Suppressor macrophage treated with lipopolysaccharide for 4 hours (primary cell): ENCODE measurements around the gene TRIB2.

Source experiments
- DNase-seq: peaks from one replicate; pipeline ENCODE4 v3.0.0-alpha.2; 2020

The TRIB2 gene

DNA sequence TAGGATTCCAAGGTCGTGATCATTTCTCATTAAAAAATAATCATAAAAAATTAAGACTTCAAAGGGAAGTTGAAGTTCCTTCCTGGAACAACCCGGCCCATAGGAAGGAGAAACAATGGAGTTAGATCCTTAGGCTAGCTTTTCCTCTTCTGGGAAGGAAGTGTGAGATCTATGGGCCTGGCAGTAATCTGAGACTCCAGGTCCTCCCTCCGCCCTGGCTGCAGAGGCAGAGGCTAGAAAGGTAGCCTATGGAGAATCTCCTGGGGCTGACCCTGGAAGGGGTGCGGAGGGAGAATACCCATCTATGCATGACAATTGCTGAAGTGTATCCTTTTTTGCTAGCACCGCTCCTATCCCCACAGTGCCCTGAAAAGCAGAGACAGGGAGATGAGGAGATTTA is 37.9 kb downstream of the TRIB2 start:
- DNase-seq, result no peak

DNA sequence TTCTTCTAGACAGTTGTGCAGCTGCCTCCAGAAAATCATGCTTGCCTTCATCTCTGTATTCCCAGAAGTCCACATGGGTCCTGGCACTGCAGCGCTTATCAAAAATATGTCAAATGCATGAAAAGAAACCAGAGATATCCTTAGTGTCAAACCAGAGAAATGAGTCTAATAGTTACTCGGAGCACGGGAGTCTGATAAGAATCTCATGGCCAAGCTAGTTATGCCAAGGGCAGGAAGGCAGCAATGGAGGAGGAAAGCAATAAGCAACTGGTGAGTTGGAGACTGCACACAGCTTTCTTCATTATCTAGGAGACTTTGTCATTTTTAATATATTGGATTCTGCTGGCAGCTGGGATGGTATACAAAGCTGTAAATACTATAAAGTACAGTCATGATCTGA is 38.6 kb downstream of the TRIB2 start:
- no peak for DNase-seq

DNA sequence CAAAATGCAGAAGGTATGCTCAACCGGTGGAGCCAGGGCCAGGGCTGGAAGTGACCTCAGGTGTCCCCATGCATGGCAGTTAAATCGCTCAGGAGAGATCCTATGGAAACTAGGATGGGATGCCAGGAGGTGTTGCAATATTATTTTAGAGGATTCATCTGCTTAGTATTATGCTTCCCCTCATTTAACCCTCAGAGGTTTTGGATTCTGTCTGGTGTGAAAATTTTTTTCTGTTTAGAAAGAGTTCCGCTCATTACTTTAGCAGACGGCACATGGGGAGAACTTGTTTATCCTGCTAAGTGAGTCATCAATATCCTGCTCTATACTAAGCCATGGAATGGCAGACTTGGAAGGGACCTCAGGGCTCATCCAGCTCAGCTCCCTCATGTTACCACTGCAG is 42.5 kb downstream of the TRIB2 start:
- no peak for DNase-seq

DNA sequence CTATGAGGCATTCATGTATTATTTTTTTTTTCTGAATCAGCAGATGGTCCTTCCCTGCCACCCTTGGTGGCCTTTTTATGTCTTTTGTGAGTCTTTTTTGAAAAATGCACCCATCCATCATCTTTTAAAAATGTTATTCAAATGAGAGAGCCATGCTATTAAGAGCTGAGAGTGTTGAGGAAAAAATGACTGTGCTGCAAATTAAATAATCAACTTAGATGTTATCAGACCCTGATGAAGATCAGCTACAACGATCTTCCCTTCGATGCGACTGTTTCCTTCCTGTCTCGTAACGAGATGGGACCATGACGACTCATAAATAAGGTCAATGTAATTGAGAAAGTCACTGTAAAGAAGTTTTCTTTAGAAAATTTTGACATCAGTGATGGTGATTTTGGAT is 44.4 kb downstream of the TRIB2 start:
- no peak for DNase-seq

DNA sequence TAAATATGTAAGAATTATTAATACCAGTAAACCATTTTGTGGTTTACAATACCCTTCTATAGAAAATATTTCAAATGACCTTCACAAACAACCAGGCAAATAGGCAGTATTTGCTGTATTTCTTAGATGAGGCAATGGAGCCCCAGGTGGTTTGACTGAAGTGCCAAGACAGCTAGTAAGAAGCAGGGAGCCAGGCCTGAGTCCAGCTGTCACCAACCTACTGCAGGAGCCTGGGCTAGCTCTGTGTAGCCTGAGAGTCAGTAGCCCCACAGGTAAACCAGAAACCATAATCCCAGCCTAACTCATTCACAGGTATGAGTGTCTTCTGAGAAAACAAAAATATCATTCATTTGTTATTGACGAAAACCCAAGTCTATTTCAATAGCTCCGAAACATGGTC is 45.6 kb downstream of the TRIB2 start:
- no peak for DNase-seq

DNA sequence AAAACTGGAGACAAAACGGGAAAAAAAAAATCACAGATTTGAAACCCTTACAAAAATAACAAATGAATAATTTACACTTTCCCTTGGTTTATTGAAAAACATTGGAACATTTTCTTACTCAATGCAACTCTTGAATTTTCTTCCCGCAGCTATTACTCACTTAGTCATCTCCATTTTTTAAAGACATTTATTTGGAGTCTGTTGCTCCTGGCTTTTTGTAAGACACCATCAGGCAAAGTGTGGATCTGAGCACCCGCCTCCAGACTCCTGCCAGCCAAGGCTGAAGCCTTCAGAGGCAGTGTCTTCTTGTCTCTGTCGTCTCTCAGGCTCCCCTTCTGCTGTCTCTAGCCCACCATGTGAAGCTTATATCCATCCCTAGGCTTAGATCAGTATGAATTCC is 46.2 kb downstream of the TRIB2 start:
- no peak for DNase-seq

DNA sequence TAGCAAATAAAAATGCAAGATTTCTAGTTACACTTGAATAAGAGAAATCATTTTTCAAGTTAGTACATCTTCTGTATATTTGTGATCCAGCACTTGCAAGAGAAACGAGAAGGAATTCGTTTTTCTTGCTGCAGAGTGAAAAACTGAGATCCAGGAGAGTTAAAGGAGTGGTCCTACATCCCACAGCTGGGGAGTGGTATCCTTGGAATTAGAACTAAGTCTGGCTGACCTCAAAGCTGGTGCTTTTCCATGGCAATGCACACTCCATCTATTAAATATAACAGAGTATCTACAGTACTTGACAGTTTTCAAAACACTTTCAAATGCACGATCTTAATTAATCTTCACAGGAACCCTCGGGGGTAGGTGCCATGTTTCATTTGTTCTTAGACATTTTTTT is 46.8 kb downstream of the TRIB2 start:
- no peak for DNase-seq

DNA sequence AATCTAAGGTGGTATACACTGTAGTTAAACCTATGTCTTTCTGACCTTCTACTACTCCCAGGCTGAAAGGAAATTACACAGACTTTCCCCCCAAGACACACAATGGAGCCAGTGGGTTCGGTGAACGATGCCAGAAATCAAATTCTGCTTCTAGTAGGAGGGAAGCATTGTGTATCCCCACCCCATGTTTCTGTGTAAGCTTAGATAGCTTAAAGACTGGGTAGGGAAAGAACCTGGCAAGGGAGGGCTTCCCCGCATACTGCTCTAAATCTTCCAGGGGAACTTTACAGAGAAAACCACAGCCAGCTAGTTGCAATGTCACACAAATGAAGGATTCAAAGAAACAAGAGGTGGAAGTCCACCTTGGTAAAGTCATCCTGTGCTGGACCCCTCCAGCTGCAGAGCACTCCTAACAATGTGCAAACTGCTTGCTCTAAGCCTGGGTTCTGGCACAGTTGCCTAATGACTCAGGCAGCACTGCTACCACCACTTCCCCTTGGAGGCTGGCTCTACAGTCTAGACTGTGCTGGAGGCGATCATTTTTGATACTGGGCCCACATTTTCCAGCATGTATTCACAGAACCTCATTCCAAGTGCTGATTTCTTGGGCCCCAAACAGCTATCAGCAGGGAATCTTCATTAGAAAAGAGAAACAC is 47.5 kb downstream of the TRIB2 start:
- no peak for DNase-seq

DNA sequence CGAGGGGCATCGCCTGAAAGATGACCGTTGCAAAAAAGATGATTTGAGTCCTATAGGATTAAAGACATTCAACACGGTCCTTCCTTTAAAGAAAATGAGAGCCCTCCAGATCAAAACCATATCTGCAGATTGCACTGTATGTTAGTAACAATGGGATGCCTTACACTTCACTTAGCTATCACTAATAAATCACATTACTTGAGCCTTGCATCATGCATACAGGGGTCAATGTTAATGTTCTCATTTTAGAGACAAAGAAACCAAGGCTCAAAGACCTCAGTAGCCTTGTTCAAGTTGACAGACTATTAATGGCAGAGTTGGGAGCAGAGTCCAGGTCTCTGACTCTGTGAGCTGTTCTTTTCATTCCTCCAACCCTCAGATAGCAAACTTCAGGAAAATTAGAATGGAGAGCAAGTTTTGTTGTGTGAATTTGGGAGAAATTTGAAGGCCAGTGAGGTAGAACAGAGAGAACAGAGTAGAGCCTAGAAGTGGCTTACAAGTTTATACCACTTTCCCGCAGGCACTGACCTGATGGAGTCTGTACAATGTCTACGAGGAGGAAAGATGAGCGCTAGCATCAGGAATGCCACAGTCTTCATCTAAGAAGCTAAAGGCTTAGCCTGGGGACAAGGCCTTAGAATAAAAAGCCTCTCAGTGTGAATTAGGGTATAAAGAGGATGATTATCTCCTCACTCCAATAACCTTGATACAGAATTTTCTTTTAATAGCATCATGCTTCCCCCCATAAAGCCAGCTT is 48.3 kb downstream of the TRIB2 start:
- no peak for DNase-seq

DNA sequence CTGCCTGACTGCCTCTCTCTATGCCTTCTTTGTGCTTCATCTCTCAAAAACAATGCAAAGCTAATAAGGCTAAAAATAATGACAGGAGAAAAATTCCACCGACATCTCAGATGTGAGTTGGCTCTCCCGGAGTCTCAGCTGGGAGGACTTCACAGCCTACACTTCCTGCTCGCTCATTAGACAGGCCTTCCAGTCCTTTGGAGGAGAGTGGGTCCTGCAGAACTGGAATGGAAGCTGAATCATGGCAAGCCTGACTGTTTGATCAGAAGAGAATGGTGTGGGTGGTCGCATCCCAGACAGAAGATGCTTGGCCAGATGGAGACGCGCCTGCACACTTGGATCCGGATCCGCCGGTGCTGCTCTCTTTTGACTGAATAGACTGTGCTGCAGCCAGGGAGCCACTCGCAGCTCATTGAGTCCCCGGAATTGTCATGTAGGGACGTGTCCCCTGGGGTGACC is 49.7 kb downstream of the TRIB2 start:
- no peak for DNase-seq

DNA sequence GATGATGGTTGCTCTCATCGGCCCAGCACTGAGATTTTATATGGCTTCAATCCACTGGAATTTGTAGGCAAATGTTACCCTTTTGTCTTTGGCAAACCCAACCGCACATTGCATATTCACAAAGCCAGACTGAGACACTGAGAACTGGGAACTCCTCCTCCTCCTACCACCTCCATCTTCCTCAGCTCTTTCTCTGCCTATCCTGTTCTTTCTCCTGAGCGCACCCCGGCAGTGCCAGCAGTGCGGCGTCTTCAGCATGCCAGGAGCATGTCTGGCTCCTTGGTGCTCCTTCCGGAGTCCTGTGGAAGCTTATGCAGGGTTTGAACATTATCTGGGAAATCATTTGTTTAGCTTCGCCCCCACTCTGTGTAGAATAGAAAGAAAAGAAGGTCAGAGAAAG is 50.8 kb downstream of the TRIB2 start:
- no peak for DNase-seq

DNA sequence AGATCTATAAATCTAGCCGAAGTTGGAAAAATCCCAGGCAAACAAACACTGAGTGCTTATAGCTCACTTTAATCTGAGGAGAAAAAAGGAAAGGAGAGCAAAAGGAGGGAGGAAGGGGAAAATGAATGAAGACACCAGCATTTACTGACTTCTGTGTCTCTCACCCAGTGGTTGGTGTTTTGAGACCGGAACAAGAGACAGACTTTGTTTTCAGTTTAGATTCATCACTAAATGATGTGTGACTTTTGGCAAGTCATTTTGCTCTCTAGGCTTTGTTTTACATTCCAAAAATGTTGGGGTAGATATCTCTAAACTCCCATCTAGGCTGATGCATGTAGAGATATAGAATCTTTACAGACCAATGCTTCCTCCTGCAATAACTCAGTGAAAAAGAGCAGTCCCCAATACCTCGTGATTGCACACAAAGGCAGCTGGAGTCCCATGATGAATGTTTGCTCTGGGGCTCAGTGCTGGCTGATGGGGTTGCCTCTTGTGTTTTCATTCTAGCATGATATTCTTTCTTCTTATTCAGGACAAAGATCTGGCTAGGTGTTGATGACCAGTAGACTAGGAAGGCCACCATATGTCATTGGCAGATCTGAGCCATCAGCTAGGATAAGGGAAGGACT is 51.4 kb downstream of the TRIB2 start:
- no peak for DNase-seq

DNA sequence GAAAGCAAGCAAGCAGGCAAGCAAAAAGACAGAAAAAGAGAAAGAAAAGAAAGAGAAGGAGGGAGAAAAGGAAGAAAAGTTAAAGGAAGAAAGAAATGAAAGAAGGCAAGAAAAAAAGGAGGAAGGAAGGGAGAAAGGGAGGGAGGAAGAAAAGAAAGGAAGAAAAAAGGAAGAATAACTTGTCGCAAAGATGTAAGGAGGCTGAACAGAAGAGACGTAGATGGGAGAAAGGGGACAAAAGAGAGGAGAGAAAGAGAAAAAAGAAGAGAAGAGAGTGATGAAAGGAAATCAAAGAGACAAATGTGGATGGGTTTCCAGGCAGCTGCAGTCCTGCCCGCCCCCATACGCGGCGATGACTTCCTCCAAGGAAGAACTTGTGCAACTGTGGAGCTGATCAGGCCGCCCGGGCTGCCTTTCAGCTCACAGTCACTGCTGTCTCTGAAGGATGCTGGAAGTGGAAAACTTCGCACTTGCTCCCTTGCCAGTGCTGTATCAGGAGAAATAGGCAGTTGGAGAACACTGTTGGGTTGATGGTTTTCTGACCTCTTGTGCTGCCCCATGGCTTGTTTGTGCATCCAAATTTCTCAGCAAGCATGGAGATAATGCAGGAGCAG is 52.9 kb downstream of the TRIB2 start:
- DNase-seq, result peak; percentile 35

DNA sequence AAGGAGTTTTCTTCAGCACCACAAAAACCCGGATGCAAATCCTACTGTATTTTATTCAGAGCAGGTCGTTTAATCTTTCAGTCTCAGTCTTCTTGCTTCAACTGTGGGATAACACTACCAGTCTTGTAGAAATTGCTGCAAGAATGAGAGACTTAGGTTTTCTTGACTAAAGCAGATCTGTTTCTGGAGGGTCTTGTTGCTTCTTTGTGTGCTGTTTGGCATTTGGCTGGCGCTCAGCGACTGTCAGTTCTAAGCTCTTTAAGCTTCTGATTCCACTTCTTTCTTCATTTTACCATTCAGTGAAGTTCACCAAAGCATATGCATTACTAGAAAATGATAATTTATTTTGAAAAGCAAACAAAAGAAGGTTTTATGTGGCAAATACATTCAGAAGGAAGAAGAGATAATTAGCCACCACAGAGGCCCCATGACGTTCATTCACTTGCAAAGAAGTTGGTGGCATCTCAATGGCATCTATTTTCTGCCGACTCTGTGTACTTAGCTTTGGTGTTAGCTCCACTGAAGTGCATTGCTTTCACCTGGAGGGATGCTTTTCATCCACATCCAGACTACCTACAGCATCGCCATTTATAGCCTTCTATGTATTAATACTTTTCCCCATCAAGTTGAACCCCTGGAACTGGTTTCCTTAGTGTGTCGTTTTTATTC is 53.7 kb downstream of the TRIB2 start:
- DNase-seq, result no peak

DNA sequence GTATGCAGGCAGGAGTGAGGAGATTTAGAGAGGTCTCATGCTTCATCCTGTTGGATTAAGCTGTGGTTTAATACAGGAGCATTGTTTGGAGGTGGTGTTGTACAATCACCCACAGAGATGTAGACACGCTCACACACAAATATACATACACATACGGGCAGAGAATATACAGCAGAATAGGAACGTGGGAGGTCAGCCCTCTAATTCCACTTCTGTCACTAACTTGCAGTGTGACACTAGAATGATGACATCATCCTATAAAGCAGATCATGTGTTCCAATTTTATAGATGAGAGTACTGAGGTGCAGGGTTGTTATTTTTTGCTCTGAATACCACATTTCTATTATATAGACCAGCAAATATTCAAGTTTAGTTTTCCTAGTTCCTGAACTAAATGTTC is 54.4 kb downstream of the TRIB2 start:
- DNase-seq, result no peak

DNA sequence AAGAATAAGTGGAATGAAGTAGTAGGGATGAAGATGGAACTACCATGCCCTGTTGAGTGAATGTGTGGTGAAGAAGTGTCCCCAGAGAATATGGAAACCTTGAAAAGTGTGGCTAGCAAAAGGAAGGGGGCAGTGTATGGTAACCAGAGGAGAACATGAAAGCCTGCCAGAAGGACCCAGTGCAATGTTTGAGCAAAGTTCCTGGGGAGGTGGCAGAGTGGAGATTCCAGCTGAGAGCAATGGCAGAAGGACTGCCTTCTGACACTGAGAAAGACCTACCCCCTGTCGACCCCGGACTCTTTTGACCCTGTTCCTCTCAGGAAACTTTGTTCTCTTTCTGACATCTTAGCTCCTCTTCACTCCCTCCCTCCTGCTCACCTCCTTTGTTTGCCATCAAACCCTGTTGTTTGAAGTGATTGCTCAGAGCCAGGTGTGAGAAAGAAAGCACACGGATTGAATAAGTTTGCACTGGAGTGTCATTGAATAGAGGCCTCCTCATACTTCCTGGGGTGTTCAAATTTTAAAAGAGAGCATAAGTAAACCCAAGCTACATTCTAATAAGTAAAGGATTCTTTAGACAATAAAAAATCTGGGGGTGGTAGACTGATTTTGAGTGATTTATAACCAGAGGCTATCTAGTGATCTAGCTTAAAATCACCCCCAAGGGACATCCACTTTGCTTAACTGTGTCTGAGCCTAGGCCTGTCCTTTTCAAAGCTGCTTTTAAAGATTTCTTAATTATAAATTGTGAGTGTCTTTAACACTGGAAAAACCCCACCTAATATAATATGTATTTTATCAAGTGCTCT is 57.1 kb downstream of the TRIB2 start:
- DNase-seq, result no peak

DNA sequence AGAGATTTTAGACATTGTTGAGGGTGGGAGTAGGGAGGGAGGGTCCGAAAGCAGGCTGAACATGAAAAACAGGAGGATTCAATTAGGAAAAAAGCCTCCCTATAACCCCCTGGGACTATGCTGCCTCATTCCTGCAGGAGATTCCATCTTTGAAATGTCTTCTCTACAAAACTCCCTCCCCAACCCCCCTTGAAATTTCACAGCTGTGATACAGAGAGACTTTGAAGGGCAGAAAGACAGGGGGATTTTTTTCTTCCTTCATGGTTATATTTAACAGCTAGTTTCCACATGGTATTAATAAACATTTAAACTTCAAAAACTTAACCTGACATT is 57.6 kb downstream of the TRIB2 start:
- DNase-seq, result no peak

DNA sequence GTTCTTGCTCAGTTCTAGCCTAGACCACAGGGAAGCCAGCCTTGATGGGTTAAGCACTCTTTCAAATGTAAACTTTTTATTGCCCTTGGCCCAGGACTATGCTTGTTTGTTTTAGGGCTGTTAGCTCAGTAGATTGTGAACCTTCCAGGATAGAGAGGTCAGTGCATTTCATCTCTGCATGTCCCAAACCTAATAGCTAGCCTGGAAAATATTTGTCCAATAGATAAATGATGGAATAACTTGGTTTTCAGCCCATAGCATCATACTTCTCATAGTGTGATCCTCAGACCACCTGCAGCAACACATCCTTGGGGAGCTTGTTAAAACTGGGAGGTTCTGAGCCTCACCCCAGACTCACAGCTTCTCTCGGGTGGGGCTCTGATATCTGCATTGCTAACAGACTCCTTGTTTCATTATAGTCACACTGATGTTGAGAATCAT is 59.8 kb downstream of the TRIB2 start:
- DNase-seq, result no peak

DNA sequence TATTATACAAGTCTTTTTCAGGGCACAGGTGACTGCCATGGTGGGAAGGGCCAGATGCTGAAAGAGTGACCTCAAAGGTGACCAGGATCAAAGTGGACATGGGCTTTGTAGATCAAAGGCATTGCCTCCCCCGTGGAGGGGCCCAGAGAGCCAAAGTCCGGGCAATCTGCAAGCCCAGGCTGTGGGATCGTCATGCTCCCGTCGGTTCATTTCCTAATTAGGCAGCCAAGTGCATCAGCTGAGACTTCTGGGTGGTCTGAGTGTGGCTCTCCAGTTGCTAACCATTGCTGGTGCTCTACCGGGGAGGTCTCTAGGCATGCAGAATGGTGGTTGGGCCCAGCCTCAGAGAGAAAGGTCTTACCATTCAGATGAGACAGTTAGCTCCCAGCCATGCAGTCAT is 61.6 kb downstream of the TRIB2 start:
- no peak for DNase-seq

DNA sequence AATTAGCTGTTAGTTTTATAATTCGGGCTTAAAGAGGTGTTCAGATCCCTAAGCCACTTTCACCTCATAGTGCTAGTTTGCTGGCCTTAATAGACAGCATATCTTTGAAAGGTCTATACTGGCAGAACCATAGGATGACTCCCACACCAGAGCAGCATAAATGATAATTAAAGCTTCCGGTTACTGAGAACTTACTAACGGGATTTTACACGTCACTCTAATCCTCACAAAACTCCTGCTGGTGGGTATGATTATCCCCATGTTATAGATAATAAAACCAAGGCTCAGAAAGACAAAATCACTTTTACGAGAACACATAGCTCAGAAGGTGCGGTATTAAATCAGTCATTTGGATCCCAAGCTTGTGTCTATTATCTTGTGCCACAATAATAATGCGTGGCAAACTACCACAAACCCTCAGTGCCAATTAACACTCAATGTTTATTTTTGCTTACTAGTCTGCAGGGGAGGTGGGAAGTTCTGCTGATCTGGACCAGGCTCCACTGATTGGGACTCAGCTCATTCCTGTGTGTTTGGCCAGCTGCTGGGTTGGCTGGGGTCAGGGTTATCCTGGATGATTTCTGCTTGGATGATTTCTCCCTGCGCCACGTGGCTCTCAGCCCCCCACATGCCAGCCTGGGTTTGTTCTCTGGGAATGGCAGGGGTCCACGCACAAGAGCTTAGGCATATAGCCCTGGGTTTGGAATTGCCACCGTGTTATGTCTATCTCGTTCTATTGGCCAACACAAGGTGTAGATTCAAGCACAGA is 62.3 kb downstream of the TRIB2 start:
- DNase-seq, result no peak

DNA sequence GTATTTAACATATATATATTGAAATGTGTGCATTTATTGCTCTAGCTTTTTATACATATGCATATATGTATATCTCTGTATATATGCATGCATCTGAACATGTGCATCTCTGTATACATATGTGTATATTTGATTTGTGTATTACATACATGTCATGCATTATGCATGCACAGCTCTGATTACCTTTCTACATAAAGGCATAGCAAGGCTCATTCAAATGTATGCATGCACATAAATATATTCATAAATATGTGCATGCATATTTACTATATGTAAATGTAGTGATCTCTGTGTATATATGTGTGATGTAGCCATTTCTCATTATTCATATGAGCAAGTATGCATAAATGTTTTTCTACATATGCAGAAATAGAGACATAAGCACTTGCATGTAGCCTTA is 64.6 kb downstream of the TRIB2 start:
- DNase-seq, result no peak
